ENCODE data around the gene CATSPERD.
"Not testable (repeated sequence)": the region's sequence is repeated elsewhere in the genome, so short reads cannot be mapped to it uniquely, and the experiment has no call there.

CATSPERD gene

DNA sequence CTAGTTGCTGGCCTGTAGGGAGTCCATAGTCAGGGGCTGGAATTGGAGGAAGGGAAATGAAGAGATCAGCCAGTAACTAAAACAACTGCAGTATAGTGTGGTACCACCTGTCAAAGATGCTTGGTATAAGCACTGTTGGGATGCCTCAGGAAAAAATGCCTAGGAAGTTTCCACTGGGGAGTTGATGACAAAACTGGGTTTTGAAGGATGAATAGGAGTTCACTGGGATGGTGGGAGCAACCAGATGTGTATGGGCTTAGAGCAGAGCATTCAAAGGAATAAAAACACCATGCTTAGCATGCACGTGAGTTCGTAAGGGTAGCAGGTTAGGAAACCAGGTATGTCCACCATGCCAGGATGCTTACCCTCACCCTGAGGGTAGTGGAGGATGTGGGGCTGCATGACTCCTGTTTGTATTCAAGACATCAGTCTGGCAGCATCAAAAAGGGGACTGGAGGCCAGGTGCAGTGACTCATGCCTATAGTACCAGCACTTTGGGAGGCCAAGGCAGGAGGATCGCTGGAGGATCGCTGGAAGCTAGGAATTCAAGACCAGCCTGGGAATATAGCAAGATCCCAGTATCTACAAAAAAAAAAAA lies 7.1 kb downstream of the CATSPERD start:
- no peak for DNase-seq (ENCODE audit: low read depth in 2 of 2)

- DNase-seq (ENCODE audit: low read depth in 2 of 2), result not testable (repeated sequence)
Observed at GRCh38 chr19:5733172-5733571, 12.7 kb downstream of the CATSPERD start.

DNA sequence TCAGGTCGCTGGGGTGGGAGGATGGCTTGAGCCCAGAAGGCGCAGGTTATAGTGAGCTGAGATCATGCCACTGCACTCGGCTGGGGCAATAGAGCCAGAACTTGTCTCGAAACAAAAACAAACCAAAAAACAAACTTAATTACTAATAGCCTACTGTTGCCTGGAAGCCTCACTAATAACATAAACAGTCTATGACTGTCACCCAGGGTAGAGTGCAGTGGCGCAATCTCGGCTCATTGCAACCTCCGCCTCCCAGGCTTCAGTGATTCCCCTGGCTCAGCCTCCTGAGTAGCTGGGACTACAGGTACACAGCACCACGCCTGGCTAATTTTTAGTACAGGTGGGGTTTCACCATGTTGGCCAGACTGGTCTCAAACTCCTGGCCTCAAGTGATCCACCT lies 18.0 kb downstream of the CATSPERD start:
- no peak for DNase-seq (ENCODE audit: low read depth in 2 of 2)

GRCh38 chr19:5742051-5742450 lies 21.6 kb downstream of the CATSPERD start:
- no peak for DNase-seq (ENCODE audit: low read depth in 2 of 2)

DNA sequence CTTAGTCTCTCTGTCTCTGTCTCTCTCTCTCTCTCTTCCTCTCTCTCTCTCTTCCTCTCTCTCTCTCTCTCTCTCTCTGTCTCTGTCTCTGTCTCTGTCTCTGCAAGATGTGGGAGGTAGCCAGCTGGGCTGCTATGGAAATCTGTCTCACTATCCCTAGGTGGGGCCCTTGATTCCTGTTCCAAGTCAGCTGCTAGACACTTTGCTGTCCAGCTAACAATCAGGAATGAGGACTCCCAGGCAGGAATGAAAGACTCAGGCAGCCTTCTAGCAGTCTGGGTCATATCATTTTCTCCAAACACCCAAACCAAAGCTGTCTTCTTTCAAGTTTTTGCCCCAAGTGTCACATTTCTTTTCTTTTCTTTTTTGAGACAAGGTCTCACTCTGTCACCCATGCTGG lies 23.2 kb downstream of the CATSPERD start:
- DNase-seq (ENCODE audit: low read depth in 2 of 2), result no peak

DNA sequence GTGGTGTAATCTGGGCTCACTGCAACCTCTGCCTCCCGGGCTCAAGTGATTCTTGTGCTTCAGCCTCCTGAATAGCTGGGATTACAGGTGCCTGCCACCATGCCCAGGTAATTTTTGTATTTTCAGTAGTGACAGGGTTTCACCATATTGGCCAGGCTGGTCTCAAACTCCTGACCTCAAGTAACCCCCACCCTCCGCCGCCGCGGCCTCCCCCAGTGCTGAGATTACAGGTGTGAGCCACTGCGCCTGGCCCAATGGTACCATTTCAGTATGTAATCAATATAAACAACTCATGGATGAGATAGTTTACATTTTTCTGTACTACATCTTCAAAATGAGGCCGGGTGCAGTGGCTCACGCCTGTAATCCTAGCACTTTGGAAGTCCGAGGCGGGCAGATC lies 24.6 kb downstream of the CATSPERD start:
- not testable (repeated sequence) for DNase-seq (ENCODE audit: low read depth in 2 of 2)

GRCh38 chr19:5748920-5749319 lies 28.5 kb downstream of the CATSPERD start:
- not testable (repeated sequence) for DNase-seq (ENCODE audit: low read depth in 2 of 2)

DNA sequence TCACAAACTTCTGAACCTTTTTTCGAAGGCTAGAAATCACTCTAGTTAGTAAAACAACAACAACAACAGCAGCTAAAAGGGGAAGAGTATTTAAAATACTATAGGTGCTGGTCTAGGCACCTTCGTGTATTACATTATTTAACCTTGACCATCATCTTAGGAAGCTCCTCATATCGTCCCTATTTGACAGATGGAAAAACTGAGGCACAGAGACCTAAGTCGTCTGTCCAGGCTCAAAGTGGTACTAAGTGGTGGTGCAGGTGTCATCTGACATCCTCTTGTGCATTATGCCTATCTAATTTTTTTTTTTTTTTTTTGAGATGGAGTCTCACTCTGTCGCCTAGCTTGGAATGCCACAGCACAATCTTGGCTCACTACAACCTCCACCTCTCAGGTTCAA lies 29.1 kb downstream of the CATSPERD start:
- DNase-seq (ENCODE audit: low read depth in 2 of 2), result no peak

DNA sequence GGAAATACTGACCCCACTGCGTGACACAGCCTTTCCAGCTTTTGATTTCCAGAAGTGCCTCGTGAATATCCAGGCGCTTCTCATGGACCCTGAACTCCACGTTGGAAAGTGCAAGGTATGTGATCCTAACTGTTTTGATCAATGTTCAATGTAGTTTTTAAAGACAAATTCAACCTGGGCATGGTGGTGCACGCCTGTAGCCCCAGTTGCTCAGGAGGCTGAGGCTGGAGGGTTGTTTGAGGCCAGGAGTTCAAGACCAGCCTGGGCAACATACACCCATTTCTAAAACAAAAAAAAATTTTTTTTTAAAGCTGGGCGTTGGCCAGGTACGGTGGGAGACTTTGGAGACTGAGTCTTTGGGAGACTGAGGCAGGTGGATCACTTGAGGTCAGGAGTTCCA lies 31.3 kb downstream of the CATSPERD start:
- no peak for DNase-seq (ENCODE audit: low read depth in 2 of 2)

DNA sequence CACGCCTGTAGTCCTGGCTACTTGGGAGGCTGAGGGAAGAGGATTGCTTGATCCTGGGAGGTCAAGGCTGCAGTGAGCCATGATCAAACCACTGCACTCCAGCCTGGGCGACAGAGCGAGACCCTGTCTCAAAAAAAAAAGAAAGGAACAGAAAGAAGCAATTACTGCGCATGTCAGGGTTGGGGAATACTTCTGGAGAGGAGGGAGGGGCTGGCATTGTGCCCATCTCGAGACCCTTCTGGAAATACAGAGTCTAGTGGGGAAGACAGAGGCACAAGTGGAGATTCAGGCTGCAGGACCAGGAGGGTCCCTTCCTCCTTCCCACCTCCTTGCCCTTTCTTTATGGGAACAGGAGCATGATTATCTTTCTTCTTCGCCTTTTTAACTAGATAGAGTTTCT lies 33.3 kb downstream of the CATSPERD start:
- no peak for DNase-seq (ENCODE audit: low read depth in 2 of 2)

GRCh38 chr19:5762608-5763217 lies 42.3 kb downstream of the CATSPERD start:
- DNase-seq (ENCODE audit: low read depth in 2 of 2), result no peak

DNA sequence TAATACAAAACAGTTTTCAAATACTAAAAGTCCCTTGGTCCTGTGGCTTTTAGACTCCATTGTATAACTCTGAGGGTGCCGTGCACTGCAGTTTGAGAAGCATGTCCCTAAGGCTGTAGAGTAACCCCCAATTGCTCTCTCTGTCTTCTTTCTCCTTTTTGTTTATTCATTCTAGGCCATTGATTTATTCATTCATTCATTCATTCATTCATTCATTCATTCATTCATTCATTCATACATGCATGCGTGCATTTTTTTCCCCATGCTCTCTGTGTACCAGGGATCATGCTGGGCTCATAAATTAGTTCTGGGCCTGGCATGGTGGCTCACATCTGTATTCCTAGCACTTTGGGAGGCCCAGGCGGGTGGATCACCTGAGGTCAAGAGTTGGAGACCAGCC lies 44.8 kb downstream of the CATSPERD start:
- no peak for DNase-seq (ENCODE audit: low read depth in 2 of 2)

DNA sequence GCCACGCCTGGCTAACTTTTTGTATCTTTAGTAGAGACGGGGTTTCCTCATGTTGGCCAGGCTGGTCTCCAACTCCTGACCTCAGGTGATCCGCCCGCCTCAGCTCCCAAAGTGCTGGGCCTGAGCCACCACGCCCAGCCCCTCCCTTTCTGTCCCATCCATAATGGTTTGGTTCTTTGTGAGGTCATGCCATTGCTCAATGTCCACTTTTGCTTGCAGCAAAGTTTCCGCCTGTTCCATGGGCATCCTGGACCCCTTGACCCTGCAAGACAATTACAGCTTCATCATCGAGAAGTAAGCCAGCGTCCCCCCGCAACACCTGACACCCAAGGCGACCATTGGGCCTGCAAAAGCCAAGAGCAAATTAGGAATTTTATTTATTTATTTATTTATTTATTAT lies 47.5 kb downstream of the CATSPERD start:
- no peak for DNase-seq (ENCODE audit: low read depth in 2 of 2)

DNA sequence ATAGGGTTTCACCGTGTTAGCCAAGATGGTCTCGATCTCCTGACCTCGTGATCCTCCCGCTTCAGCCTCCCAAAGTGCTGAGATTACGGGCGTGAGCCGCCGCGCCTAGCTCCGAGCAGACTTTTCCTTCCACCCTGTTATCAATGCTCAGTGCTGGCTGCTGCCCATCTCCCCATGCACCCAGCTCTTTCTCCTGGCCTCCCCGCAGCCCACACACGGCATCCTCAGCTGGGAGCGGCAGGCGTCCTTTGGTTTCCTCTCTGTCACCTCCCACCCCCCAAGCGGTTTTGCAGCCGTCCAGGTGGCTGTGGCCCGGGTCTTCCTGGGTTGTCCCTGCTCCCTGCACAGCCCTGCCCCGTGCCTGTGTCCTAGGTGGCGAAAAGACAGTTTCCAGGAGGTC lies 52.0 kb downstream of the CATSPERD start:
- no peak for DNase-seq (ENCODE audit: low read depth in 2 of 2)

DNA sequence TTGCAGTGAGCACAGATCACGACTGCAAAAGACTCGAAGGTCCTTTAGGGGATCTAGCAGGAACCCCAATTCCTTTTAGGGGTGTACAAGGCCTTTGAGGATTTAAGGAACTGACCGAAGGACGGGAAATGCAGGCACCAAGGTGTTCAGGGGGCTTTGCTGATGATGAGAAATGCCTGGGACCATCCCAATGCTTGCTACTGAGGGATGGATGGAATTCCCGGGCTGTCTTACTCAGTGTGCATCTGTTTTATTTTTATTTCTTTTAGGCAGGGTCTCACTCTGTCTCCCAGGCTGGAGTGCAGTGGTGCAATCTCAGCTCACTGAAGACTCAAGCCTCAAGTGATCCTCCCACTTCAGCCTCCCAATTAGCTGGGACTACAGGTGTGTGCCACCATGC lies 52.8 kb downstream of the CATSPERD start:
- DNase-seq (ENCODE audit: low read depth in 2 of 2), result no peak

DNA sequence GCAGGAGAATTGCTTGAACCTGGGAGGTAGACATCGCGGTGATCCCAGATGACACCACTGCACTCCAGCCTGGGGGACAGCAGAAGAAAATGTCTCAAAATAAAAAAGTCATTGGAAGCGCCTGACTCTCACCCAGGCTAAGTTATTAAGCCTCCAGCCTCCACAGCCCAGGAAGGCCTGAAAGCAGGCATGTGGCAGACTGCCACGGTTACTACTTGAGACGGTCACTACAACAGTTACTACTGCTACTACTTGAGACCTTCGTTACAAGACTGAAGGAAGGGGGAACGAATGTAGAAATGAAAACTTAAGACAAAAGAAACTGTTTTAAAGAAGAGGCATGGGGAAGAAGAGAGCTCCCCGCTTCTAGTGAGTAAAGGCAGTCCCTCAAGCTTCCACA lies 54.5 kb downstream of the CATSPERD start:
- DNase-seq (ENCODE audit: low read depth in 2 of 2), result no peak

DNA sequence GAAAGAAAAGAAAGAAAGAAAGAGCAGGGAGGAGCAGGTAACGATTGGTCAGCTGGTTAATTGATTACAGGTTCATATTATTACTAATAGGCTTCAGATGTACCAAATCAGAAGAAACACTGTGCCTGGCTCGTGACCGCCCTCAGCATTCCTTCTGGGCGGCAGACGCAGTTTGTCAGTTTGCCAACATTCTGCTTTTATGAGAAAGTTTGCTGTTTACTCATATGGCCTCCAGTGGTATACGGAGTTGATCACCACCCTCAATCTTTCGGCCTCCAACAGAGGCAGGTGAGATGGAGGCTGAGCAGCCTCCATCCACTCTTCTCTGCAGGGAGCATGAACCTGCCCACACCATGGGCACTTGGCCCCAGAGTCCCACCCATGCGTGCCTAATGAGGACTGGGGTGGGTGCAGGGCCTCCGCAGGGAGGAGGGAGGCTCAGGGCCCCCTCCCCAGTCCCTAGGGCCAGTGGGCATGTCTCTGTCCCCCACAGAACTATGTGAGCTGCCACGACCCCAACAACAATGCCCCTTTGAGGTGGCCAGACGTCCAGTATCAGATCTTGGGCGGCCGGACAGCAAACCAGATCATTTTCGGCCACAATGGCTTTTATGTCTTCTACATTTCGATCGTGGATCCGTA lies 55.4 kb downstream of the CATSPERD start:
- no peak for DNase-seq (ENCODE audit: low read depth in 2 of 2)

DNA sequence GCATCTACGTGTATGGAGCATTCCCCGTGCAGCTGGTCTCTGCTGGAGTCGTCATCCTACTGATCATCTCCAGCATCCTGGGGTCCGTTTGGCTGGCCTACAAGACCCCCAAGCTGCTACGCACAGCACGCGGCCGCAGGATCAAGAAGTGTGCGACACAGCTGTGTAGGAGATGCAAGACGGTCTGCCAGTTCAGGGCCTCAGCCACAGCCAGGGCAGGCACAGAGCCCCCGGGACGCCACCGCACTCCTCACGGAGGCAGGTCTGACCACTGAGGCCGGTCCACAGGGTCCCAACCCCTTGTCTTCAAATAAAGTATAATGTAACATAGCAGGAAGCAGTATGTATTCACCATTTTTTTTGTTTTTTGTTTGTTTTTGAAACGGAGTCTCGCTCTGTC lies 58.0 kb downstream of the CATSPERD start:
- no peak for DNase-seq (ENCODE audit: low read depth in 2 of 2)

- not testable (repeated sequence) for DNase-seq (ENCODE audit: low read depth in 2 of 2)
Observed at GRCh38 chr19:5780916-5781315, 60.5 kb downstream of the CATSPERD start.

DNA sequence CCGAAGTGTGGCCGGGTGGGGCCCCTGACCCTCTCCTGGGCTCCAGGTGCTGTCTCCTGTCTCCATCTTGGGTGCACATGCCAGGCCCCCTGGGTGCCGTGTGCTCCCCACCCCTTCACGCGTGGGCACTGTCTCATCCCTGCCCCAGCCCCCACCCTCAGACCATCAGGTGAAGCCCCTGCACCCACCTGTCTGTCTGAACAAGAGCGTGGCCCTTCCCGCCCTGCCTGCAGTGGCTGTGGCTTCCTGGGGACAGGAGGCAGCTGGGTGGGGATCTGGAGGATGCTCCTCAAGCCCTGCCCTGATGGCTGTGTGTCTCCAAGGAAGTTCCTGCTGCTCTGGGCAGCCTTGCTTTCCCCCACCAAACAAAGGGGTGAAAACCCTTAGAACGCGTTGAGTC lies 61.9 kb downstream of the CATSPERD start:
- no peak for DNase-seq (ENCODE audit: low read depth in 2 of 2)

- DNase-seq (ENCODE audit: low read depth in 2 of 2), result no peak
Observed at GRCh38 chr19:5782945-5783919, 62.8 kb downstream of the CATSPERD start.

DNA sequence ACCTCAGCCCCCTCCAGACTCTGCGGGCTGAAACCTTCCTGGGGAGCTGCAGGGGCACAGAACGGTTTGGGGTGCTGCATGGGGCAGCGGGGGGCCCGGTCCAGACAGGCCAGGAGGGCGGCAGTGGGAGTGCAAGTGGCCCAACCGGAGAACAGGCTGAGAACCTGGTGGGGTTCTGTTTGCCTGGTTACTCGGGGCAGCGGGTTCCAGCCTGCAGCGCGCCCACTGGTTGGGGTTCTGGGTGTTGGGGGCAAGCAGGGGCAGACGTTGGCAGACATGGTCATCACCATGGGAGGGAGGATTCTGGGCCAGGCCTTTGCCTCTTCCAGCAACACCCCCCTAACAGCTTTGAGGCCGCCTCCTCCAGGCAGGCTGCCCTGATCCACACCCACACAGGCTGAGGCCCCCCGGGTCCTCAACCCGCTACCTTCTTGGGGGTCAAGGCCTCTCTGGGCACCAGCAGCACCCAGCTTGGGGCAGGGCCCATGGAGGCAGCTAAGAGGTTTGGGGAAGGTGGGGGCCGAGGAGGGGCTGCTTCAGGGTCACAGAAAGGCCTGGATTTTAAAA lies 64.2 kb downstream of the CATSPERD start, which contains the start of gene PRR22:
Gene PRR22 (minus strand): TSS at position 166 of the 567 bp plus-strand sequence. CDS start 86 bp downstream, at position 80.
- no peak for DNase-seq (ENCODE audit: low read depth in 2 of 2)

All from stimulated activated CD8-positive, alpha-beta memory T cell treated with anti-CD3 and anti-CD28 coated beads, Interleukin-2, amount 100 ng/mL, for 48 hours (primary cell).